ENCODE results near the gene NDUFB3.

DNA sequence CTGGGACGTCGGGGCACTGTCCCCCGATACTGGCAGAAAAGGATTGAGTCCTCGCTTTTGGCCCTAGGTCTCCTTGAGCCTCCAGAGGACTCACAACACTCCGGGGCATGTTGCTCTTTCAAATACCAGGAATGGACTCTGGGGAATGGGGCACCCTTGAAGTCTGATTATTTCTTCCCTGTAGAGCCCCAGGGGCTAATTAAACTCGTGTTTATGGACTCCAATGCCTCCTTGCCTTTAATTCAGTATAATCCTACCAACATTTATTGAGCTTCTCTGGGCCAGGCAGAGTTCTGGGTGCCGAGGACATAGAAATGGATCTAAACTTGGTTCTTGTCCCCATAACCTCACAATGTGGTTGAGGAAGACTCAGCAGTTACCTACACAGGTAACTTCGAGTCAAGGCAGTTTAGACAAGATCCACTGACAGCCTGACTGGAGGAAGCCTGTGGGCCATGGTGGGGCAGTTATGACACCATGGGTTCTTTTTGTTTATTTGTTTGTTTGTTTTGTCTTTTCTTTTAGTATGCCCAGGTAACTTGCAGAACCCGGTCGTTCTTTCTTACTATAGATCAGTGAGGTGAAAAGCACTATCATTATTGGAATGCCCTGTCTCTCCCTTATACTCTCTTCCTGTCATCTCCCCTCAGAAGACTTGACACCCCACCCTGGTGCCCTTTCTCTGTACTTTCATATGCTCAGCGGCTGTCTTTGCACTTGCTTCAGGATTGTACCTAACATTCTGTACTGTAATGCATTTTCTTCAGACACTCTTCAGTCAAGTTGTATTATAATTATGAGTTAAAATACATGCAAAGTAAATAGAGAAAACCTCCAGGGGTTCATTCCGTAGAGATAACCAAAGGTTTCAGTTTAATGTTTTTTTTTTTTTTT is 47.4 kb downstream of the NDUFB3 start:
- TF ChIP-seq, protein P1, sequence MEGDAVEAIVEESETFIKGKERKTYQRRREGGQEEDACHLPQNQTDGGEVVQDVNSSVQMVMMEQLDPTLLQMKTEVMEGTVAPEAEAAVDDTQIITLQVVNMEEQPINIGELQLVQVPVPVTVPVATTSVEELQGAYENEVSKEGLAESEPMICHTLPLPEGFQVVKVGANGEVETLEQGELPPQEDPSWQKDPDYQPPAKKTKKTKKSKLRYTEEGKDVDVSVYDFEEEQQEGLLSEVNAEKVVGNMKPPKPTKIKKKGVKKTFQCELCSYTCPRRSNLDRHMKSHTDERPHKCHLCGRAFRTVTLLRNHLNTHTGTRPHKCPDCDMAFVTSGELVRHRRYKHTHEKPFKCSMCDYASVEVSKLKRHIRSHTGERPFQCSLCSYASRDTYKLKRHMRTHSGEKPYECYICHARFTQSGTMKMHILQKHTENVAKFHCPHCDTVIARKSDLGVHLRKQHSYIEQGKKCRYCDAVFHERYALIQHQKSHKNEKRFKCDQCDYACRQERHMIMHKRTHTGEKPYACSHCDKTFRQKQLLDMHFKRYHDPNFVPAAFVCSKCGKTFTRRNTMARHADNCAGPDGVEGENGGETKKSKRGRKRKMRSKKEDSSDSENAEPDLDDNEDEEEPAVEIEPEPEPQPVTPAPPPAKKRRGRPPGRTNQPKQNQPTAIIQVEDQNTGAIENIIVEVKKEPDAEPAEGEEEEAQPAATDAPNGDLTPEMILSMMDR (IDR thresholded peaks at IDR 0.05): no peak
- no peak for TF ChIP-seq ZFX (IDR thresholded peaks at IDR 0.05; ENCODE audit: borderline replicate concordance)
